NCI-H2029 (cell line): ENCODE measurements around the gene SEZ6L.

Experiments
- DNase-seq: peaks from one replicate; lab custom pipeline; 2025; lab: John Stamatoyannopoulos, UW

The SEZ6L gene

GRCh38 chr22:26334232-26334631 is 165.0 kb downstream of the SEZ6L start:
- DNase-seq, result no peak

GRCh38 chr22:26336773-26337172 is 167.5 kb downstream of the SEZ6L start:
- DNase-seq, result no peak

GRCh38 chr22:26339755-26340154 is 170.5 kb downstream of the SEZ6L start:
- no peak for DNase-seq

GRCh38 chr22:26342745-26343410 is 173.6 kb downstream of the SEZ6L start:
- no peak for DNase-seq

- DNase-seq, result no peak
Measured at GRCh38 chr22:26345496-26345895, 176.2 kb downstream of the SEZ6L start.

GRCh38 chr22:26348810-26349526 is 179.7 kb downstream of the SEZ6L start:
- DNase-seq, result no peak

- DNase-seq, result no peak
Measured at GRCh38 chr22:26354707-26355106, 185.4 kb downstream of the SEZ6L start.

GRCh38 chr22:26357281-26357680 is 188.0 kb downstream of the SEZ6L start:
- no peak for DNase-seq

- DNase-seq, result no peak
Measured at GRCh38 chr22:26357813-26358212, 188.6 kb downstream of the SEZ6L start.

GRCh38 chr22:26359156-26359555 is 189.9 kb downstream of the SEZ6L start:
- no peak for DNase-seq

- DNase-seq, result peak; percentile 40
Measured at GRCh38 chr22:26360169-26360885, 191.1 kb downstream of the SEZ6L start.

- DNase-seq, result no peak
Measured at GRCh38 chr22:26362471-26362870, 193.2 kb downstream of the SEZ6L start.

- peak; percentile 64 for DNase-seq
Measured at GRCh38 chr22:26364066-26365015, 195.1 kb downstream of the SEZ6L start.

GRCh38 chr22:26367402-26368245 is 198.4 kb downstream of the SEZ6L start:
- DNase-seq, result peak; percentile 11

- no peak for DNase-seq
Measured at GRCh38 chr22:26372890-26373289, 203.6 kb downstream of the SEZ6L start.

- no peak for DNase-seq
Measured at GRCh38 chr22:26374391-26375026, 205.2 kb downstream of the SEZ6L start.

GRCh38 chr22:26377170-26377830 is 208.0 kb downstream of the SEZ6L start:
- no peak for DNase-seq

GRCh38 chr22:26380072-26380830 is 211.0 kb downstream of the SEZ6L start:
- DNase-seq, result no peak

- no peak for DNase-seq
Measured at GRCh38 chr22:26382782-26383181, 213.5 kb downstream of the SEZ6L start.
